Measurements from ENCODE around the gene TCEA2.

TCEA2 gene

DNA sequence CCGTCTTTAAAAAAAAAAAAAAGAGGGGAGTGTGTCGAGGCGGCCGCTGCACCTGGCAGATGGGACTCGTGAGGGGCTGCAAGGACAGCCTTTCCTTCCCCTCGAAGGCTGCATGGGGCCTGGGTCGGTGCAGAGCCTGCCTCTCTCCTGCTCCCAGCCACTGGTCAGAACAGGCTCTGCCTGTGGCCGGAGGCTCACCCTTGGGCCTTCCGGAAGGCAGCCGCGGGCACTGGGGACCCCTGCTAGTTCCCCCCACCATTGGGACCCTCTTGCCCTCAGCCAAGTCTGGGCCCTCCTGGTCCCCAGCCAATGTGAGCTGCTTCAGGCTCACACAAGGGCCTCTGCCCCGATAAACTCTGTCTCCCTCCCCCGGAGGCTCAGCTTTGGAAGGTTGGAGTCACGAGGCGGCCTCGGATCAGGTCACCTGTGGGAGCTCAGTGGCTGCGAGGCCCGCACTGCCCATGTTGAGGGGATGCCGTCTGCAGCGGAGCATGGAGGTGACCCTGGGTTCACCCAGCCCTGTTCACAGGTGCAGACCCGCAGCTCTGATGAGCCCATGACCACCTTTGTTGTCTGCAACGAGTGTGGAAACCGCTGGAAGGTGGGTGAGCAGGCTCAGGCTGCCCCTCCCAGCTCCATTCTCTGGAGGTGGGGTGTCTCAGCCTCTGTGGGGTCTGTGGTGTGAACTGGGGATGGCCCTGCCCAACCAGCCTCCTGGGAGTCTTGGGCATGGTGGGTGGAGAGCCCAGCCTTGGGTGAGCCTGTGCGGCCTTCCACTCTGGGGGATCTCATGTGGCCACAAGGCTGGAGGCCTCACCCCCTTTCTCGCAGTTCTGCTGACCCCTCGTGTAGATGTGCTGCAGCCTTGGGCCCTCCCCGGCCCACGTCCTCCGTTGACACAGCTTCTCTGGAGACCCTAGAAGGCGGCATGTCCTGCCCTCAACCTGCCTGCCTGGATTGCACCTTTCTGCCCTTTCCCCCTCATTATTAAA lies 8.6 kb downstream of the TCEA2 start:
- Histone ChIP-seq H3K9ac (ENCODE audit: low read length) (no peak overlapping the region), H3K4me1 (ENCODE audit: insufficient read depth, low read length) (no peaks in the 10 kb centered on the region), H3K9me3 (ENCODE audit: low read length) (no peaks in the 10 kb centered on the region), H3K4me3 (ENCODE audit: low read depth in 1 of 2, low read length in 2 of 2) (no peak overlapping the region), H3K27me3 (ENCODE audit: control insufficient read depth in 1 of 2, insufficient read depth in 2 of 2, low read length in 2 of 2) (no peaks in the 10 kb centered on the region), H3K27ac (ENCODE audit: low read depth, low read length) (no peak overlapping the region), H3K36me3 (ENCODE audit: insufficient read depth, low read length) (peaks cover 5% of the 10 kb centered on the region)

DNA sequence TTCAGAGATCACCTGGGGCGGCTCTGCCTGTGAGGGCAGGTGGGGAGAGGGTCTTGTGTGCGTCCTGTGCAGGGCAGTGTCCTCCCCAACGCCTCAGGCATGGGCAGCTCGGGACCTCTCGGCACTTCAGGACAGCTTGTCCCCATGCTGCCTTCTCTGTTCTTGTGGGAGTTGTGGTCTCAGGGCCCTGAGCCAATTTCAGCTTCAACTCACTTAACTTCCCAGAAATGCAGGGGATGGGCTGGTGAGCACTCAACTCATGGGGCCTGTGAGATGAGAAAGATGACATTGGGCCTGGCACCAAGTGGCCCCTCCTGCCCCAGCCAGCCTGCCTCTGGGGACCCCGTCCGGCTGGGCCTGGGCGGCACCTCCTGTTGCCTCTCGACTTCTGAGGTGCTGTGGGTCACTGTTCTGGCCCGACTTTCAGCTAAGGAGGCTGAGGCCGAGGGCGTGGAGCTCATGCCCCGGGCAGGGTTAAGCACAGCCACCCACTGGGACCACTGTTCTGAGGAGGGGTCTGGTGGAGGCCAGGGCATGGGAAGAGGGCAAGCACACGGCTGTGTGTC lies 9.6 kb downstream of the TCEA2 start:
- Histone ChIP-seq H3K4me1 (ENCODE audit: insufficient read depth, low read length) (no peaks in the 10 kb centered on the region), H3K27me3 (ENCODE audit: control insufficient read depth in 1 of 2, insufficient read depth in 2 of 2, low read length in 2 of 2) (no peaks in the 10 kb centered on the region), H3K27ac (ENCODE audit: low read depth, low read length) (no peak overlapping the region), H3K9me3 (ENCODE audit: low read length) (no peaks in the 10 kb centered on the region), H3K4me3 (ENCODE audit: low read depth in 1 of 2, low read length in 2 of 2) (no peak overlapping the region), H3K36me3 (ENCODE audit: insufficient read depth, low read length) (peaks cover 5% of the 10 kb centered on the region), H3K9ac (ENCODE audit: low read length) (no peak overlapping the region)

DNA sequence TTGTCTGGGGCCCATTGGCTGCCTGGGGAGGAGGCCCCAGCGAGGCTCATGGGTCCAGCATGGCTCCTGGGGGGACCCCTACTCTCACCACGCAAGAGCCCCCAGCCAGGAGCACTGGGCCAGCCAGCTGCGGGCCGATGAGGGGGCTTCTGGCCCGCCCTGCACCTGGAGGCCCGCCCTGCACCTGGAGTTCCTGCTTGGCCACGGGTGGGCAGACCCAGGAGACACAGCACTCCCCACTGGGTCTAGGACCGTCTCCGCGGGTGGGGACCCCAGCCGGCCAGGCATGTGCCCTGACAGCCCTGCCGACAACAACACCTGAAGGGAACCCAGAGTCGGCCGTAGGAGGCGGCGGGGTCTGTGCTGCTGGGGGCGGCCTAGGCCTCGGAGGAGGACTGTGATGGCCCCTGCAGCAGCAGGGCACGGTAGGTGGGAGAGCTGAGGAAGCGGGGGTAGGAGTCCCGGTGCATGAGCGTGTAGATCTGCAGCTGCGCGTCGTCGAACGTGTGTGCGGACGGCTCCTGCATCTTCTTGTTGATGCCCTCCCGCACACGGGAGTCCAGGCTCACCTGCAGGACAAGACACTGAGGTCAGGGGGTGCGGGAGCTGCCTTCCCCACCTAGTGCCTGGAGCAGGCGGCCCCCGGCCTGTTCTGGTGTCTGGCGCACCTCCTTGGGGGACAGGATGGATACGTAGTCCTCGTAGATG lies 10.6 kb downstream of the TCEA2 start:
- no peak overlapping the region for H3K9ac ChIP-seq (ENCODE audit: low read length)
- no peaks in the 10 kb centered on the region for H3K9me3 ChIP-seq (ENCODE audit: low read length)
- peaks cover 0 to 4% of the 10 kb centered on the region in 2 donors for H3K27me3 ChIP-seq (ENCODE audit: control insufficient read depth in 1 of 2, insufficient read depth in 2 of 2, low read length in 2 of 2)
- no peak overlapping the region for H3K4me3 ChIP-seq (ENCODE audit: low read depth in 1 of 2, low read length in 2 of 2)
- H3K36me3 ChIP-seq (ENCODE audit: insufficient read depth, low read length) = peaks cover 5% of the 10 kb centered on the region
- peaks cover 3% of the 10 kb centered on the region for H3K4me1 ChIP-seq (ENCODE audit: insufficient read depth, low read length)
- no peak overlapping the region for H3K27ac ChIP-seq (ENCODE audit: low read depth, low read length)

DNA sequence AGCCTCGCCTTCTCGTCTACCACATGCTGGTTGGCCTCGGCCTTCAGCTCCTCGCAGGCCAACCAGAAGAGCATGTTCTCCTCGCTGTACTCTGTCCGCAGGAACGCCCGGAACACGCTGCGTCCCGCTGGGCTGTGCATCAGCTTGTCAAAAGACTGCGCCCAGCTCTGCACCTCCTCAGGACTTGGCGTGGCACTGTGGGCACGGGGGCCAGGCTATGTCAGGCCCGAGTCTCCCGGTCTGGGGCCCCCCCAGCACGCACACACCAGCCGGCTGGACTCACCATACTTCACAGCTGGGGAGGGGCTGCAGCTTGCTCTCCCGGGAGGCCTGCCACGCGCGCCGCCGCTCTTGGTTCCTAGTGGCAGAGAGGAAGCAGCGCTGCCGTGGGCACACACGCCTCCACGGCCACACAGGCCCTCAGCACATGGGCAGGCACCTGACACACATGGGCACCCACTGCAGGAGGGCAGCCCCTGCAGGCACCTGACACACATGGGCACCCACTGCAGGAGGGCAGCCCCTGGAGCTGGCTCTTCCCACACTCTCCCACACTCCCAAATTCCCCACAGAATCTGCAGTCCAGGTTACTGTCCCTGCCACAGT lies 11.3 kb downstream of the TCEA2 start:
- Histone ChIP-seq H3K36me3 (ENCODE audit: insufficient read depth, low read length) (peaks cover 5% of the 10 kb centered on the region), H3K27ac (ENCODE audit: low read depth, low read length) (no peak overlapping the region)

DNA sequence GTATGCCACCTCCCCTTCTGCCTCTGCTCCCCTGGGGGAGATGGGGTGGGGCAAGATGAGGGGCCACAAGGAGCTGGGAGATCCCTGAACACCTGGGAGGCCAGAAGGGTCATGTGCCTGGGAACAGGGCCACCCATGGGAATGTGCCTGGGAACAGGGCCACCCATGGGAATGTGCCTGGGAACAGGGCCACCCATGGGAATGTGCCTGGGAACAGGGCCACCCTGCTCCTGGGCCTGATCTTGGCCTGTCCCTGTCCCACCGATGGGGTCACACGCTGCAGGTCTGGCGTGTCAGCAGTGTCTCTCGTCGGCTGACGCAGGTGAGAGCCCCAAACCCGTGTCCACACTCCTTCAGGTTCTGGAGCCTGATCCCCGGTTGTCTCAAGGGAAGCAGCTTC lies 12.0 kb downstream of the TCEA2 start:
- H3K9me3 ChIP-seq (ENCODE audit: low read length) = no peaks in the 10 kb centered on the region
- H3K4me3 ChIP-seq (ENCODE audit: low read depth in 1 of 2, low read length in 2 of 2) = no peak overlapping the region
- no peak overlapping the region for H3K27ac ChIP-seq (ENCODE audit: low read depth, low read length)
- peaks cover 11% of the 10 kb centered on the region for H3K4me1 ChIP-seq (ENCODE audit: insufficient read depth, low read length)
- peaks cover 5% of the 10 kb centered on the region for H3K36me3 ChIP-seq (ENCODE audit: insufficient read depth, low read length)
- H3K9ac ChIP-seq (ENCODE audit: low read length) = no peak overlapping the region
- H3K27me3 ChIP-seq (ENCODE audit: control insufficient read depth in 1 of 2, insufficient read depth in 2 of 2, low read length in 2 of 2) = peaks cover 0 to 8% of the 10 kb centered on the region in 2 donors

More for the DNA sequence above, 11.3 kb downstream of the TCEA2 start:
- Histone ChIP-seq H3K27me3 (ENCODE audit: control insufficient read depth in 1 of 2, insufficient read depth in 2 of 2, low read length in 2 of 2) (peaks cover 0 to 7% of the 10 kb centered on the region in 2 donors), H3K9ac (ENCODE audit: low read length) (no peak overlapping the region), H3K4me3 (ENCODE audit: low read depth in 1 of 2, low read length in 2 of 2) (no peak overlapping the region), H3K4me1 (ENCODE audit: insufficient read depth, low read length) (peaks cover 9% of the 10 kb centered on the region), H3K9me3 (ENCODE audit: low read length) (no peaks in the 10 kb centered on the region)

DNA sequence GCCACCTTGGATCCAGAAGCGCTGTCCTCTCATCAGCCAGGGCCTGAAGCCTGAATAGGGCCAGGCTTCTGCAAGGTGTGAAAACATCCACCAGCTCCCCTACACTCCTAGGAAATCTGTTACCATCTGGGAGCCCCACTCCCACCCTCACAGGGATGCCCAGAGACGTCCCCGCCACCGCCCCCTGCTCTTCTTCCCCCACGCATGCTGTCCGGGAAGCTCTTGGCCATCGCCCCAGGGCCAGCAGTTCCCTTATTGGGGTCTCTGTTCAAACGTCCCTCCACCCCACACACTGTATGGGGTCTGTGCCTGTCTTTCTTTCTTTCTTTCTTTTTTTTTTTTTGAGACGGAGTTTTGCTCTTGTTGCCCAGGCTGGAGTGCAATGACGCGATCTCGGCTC lies 12.6 kb downstream of the TCEA2 start:
- Histone ChIP-seq H3K4me1 (ENCODE audit: insufficient read depth, low read length) (peaks cover 11% of the 10 kb centered on the region), H3K36me3 (ENCODE audit: insufficient read depth, low read length) (no peaks in the 10 kb centered on the region), H3K9me3 (ENCODE audit: low read length) (no peaks in the 10 kb centered on the region), H3K4me3 (ENCODE audit: low read depth in 1 of 2, low read length in 2 of 2) (no peak overlapping the region), H3K27ac (ENCODE audit: low read depth, low read length) (no peak overlapping the region), H3K27me3 (ENCODE audit: control insufficient read depth in 1 of 2, insufficient read depth in 2 of 2, low read length in 2 of 2) (peaks cover 0 to 8% of the 10 kb centered on the region in 2 donors), H3K9ac (ENCODE audit: low read length) (no peak overlapping the region)

DNA sequence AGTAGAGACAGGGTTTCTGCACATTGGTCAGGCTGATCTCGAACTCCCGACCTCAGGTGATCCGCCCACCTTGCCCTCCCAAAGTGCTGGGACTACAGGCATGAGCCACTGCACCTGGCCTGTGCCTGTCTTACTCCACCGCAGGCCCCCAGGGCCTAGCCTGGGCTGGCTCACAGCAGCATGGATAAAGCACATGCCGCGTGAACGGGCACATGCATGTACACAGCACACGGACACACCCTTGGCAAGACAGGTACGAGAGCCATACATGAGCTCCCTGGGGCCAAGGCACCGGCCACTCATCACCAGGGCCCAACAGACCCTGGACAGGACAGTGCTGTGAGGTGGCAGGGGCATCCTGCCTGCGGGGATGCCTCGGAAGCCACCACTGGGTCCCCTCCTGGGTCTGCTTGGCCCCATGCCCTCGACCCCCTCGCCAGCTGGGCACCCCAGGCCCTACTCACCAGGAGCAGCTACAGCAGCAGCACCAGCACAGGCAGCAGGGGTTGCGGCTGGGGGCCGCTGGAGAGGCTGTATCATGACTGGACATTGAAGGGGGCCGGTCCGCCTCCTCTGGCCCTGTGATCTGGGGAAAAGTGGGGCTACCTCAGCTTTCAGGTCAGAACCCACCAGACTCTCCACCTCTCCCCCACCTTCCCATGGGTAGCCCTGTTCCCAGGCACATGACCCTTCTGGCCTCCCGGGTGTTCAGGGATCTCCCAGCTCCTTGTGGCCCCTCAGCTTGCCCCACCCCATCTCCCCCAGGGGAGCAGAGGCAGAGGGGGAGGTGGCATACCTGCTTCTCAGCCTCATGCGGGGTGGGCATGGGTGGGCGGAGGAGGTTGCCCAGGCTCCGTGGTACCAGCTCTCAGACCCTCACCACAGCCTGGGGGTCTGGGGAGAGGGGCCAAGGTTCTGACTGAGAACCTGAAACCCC lies 13.3 kb downstream of the TCEA2 start:
- H3K9me3 ChIP-seq (ENCODE audit: low read length) = no peaks in the 10 kb centered on the region

DNA sequence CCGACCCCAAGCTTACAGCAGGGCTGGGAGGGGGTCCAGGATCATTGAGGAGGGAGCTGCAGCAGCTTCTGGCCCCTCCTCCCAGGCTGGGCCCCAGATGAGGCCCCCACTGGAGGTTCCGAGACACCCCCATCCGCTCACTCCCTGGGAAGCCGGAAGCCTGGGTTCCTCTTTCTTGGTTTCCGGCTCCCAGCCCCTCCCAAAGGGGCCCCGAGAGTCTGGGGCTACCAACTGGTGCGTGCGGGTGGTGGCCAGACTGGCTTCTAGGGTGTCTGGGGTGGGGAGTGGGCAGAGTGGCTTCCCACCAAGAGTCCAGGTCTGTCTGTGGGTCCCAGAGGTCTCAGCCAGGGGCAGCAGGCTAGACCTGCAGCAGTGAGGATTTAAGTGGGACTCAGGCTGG lies 14.1 kb downstream of the TCEA2 start:
- H3K36me3 ChIP-seq (ENCODE audit: insufficient read depth, low read length) = no peaks in the 10 kb centered on the region
- H3K27ac ChIP-seq (ENCODE audit: low read depth, low read length) = no peak overlapping the region
- no peak overlapping the region for H3K4me3 ChIP-seq (ENCODE audit: low read depth in 1 of 2, low read length in 2 of 2)
- no peak overlapping the region for H3K9ac ChIP-seq (ENCODE audit: low read length)
- H3K27me3 ChIP-seq (ENCODE audit: control insufficient read depth in 1 of 2, insufficient read depth in 2 of 2, low read length in 2 of 2) = peaks cover 0 to 8% of the 10 kb centered on the region in 2 donors
- peaks cover 11% of the 10 kb centered on the region for H3K4me1 ChIP-seq (ENCODE audit: insufficient read depth, low read length)
- H3K9me3 ChIP-seq (ENCODE audit: low read length) = no peaks in the 10 kb centered on the region

More for the DNA sequence above, 13.3 kb downstream of the TCEA2 start:
- no peaks in the 10 kb centered on the region for H3K36me3 ChIP-seq (ENCODE audit: insufficient read depth, low read length)
- H3K4me3 ChIP-seq (ENCODE audit: low read depth in 1 of 2, low read length in 2 of 2) = no peak overlapping the region
- H3K27ac ChIP-seq (ENCODE audit: low read depth, low read length) = no peak overlapping the region
- peaks cover 0 to 8% of the 10 kb centered on the region in 2 donors for H3K27me3 ChIP-seq (ENCODE audit: control insufficient read depth in 1 of 2, insufficient read depth in 2 of 2, low read length in 2 of 2)
- H3K4me1 ChIP-seq (ENCODE audit: insufficient read depth, low read length) = peaks cover 11% of the 10 kb centered on the region
- H3K9ac ChIP-seq (ENCODE audit: low read length) = no peak overlapping the region

DNA sequence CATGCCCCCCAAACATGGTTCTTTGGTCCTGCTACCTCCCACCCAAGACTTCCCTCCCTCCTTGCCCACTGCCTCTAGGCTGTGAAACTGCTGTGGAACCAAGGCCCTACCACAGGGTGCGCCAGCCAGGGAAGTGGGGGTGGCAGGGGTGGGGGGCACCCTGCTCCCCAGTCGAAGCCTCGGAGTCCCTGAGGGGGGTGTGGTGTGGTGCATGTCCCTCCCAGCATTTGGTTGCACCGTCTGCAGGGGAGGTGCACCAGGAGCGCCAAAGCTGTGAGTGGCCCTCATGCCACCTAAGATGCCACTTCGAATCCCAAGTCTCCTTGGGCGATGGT lies 14.5 kb downstream of the TCEA2 start:
- Histone ChIP-seq H3K36me3 (ENCODE audit: insufficient read depth, low read length) (no peaks in the 10 kb centered on the region), H3K27me3 (ENCODE audit: control insufficient read depth in 1 of 2, insufficient read depth in 2 of 2, low read length in 2 of 2) (peaks cover 0 to 8% of the 10 kb centered on the region in 2 donors), H3K9me3 (ENCODE audit: low read length) (no peaks in the 10 kb centered on the region), H3K4me1 (ENCODE audit: insufficient read depth, low read length) (peaks cover 11% of the 10 kb centered on the region), H3K9ac (ENCODE audit: low read length) (no peak overlapping the region), H3K27ac (ENCODE audit: low read depth, low read length) (no peak overlapping the region), H3K4me3 (ENCODE audit: low read depth in 1 of 2, low read length in 2 of 2) (no peak overlapping the region)

DNA sequence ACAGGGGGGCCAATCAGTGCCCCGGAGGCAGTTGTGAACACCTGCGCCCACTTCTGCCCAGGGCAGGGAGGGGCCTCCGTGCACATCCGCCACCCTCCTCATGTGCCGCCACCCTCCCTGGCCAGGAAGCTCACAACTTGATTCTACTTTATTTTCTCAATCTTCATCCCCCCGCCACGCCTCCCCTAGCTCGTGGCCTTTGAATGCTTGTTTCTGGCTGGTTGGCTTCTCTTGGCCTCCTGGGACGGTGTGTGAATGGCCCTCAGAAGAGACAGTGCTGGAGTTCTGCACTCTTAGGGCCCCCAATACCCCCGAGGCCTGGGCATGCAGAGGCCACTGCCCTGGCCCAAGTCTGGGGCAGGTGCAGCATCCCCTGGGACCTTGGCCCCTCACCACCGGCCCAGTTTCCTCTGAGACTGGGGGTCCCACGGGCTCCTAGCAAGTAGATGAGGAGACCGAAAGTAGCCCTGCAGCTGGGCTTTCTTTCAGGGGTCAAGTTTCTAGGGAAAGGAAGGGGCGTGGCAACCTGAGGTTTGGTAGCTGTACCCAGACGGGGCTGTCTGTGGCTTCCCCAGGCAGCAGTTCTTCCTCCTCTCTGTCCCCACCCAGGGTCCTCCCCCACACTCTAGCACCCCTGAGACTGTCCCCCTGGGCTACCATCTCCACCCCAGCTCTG lies 15.0 kb downstream of the TCEA2 start:
- no peak overlapping the region for H3K27ac ChIP-seq (ENCODE audit: low read depth, low read length)
- H3K9me3 ChIP-seq (ENCODE audit: low read length) = no peaks in the 10 kb centered on the region
- H3K4me3 ChIP-seq (ENCODE audit: low read depth in 1 of 2, low read length in 2 of 2) = peak overlapping the region in 1 of 2 donors; percentile 67
- no peak overlapping the region for H3K9ac ChIP-seq (ENCODE audit: low read length)
- no peaks in the 10 kb centered on the region for H3K36me3 ChIP-seq (ENCODE audit: insufficient read depth, low read length)
- peaks cover 0 to 11% of the 10 kb centered on the region in 2 donors for H3K27me3 ChIP-seq (ENCODE audit: control insufficient read depth in 1 of 2, insufficient read depth in 2 of 2, low read length in 2 of 2)
- peaks cover 14% of the 10 kb centered on the region for H3K4me1 ChIP-seq (ENCODE audit: insufficient read depth, low read length)
